Hypothalamus (tissue), 51 donors: Measurements from ENCODE around the gene STPG3.
"Not testable (repeated sequence)": the region's sequence is repeated elsewhere in the genome, so short reads cannot be mapped to it uniquely, and the experiment has no call there.

ENCODE experiments used
- DNase-seq, 51 donors: peaks; one replicate each; lab custom pipeline; 2025; lab: John Stamatoyannopoulos, UW

STPG3 gene

DNA sequence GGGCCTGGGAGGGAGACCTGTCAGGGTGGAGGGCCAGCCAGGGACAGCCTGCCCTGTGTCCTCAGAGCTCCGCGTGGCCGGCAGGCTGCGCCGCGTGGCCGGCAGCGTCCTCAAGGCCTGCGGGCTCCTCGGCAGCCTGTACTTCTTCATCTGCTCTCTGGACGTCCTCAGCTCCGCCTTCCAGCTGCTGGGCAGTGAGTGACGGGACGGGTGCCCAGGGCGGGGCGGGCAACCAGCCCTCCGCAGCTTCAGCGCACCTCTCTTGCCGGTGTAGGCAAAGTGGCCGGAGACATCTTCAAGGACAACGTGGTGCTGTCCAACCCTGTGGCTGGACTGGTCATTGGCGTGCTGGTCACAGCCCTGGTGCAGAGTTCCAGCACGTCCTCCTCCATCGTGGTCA is 18.6 kb upstream of the STPG3 start:
- DNase-seq: no peak

GRCh38 chr9:137233143-137233980 is 17.7 kb upstream of the STPG3 start:
- DNase-seq: no peak

DNA sequence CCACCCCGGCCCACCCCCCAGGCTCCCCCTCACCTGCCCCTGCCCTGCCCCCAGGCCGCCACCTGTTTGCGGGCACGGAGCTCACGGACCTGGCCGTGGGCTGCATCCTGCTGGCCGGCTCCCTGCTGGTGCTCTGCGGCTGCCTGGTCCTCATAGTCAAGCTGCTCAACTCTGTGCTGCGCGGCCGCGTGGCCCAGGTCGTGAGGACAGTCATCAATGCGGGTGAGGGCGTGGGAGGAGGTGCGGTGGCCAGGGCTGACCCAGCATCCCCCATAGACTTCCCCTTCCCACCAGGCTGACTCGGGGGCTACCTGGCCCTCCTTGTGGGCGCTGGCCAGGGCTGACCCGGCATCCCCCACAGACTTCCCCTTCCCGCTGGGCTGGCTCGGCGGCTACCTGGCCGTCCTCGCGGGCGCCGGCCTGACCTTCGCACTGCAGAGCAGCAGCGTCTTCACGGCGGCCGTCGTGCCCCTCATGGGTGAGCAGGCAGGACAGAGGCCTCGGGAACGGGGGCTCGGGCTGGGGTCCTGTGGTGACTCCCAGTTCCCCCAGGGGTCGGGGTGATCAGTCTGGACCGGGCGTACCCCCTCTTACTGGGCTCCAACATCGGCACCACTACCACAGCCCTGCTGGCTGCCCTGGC is 16.9 kb upstream of the STPG3 start:
- no peak for DNase-seq

GRCh38 chr9:137234758-137235423 is 16.2 kb upstream of the STPG3 start:
- no peak for DNase-seq

- no peak for DNase-seq
These were observed 15.5 kb upstream of the STPG3 start for GRCh38 chr9:137235424-137236237.

DNA sequence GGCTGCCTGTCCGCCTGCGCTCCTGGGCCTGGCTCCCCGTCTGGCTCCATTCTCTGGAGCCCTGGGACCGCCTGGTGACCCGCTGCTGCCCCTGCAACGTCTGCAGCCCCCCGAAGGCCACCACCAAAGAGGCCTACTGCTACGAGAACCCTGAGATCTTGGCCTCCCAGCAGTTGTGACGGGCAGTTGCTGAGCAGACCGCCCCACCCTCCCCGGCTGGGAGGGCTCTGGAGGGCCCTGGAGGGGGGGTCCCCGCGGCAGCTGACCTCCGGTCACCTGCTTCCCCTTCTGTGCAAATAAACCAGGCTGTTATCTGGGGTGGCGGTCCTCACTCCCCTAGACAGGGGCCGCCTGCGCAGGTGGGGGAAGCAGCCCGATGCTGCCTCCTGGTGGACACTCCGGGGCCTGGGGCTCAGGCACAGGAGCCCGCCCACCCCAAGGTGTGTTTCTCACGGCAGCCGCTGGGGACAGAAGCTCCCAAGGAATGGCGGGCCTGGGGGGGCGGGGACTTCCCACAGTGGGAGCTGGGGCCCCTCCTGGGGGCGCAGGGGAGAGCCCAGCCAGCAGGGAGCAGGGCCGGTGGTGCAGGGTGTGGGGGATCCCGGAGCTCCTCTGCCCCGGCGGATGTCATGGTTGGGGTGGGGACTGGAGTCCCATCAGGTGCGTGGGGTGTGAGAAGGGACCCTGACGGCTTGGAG is 14.7 kb upstream of the STPG3 start:
- DNase-seq: peak in 50 of 51 donors; percentile 10 to 89 (median 68)

GRCh38 chr9:137236936-137237421 is 14.1 kb upstream of the STPG3 start:
- DNase-seq: peak in 3 of 51 donors; percentile 18 to 30 (median 18)

GRCh38 chr9:137237759-137238726 is 13.0 kb upstream of the STPG3 start:
- peak in 40 of 51 donors; percentile 19 to 86 (median 57) for DNase-seq

DNA sequence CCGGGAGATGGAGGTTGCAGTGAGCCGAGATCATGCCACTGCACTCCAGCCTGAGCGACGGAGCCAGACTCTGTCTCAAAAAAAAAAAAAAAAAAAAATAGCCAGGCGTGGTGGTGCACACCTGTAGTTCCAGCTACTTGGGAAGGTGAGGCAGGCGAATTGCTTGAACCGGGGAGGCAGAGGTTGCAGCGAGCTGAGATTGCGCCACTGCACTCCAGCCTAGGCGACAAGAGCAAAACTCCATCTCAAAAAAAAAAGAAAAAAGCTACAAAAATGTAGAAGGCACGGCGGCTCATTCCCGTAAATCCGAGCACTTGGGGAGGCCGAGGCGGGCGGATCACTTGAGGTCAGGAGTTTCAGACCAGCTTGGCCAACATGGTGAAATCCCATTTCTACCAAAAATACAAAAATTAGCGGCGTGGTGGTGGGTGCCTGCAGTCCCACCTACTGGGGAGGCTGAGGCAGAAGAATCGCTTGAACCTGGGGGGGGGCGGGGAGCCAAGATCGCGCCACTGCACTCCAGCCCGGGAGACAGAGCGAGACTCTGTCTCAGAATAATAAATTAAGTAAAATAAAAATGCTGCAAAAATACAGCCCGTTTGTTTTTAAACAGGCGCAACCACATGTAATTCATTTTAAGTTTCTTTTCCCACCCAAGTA is 11.4 kb upstream of the STPG3 start:
- peak in 1 of 51 donors; percentile 33 for DNase-seq

DNA sequence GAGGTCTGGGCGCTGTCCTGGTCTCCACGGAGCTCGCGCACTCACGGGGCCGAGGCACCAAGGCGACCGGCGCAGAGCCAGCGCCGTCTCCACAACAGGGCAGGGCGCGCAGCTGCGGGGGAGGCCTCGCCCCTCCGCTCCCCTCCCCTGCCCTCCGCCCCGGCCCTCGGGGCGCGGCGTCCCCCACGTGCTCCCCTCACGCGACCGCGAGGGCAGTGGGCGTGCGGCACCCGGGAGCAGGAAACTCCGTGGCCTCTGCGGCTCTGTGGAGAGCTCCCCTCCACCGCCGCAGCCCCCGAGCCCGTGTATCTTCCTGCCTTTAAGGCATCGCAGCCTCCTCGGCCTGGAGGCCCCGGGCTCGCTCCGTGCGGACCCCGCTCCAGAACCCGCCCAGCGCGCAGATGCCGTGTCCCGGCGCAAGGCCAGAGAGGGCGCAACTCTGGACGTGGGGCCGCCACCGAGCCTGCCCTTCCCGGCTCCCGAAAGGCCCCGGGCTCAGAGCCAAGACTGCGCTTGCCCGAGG is 10.7 kb upstream of the STPG3 start:
- DNase-seq: peak in 47 of 51 donors; percentile 36 to 94 (median 77)

- peak; percentile 86 to 100 (median 99) for DNase-seq
These were observed 10.1 kb upstream of the STPG3 start, which contains the start of gene TUBB4B for GRCh38 chr9:137240841-137241489. Gene TUBB4B (plus strand): TSS chr9:137241287. CDS start chr9:137241361, 74 bp downstream.

- DNase-seq: peak in 13 of 51 donors; percentile 27 to 65 (median 48)
These were observed 9.4 kb upstream of the STPG3 start for GRCh38 chr9:137241490-137242268.

DNA sequence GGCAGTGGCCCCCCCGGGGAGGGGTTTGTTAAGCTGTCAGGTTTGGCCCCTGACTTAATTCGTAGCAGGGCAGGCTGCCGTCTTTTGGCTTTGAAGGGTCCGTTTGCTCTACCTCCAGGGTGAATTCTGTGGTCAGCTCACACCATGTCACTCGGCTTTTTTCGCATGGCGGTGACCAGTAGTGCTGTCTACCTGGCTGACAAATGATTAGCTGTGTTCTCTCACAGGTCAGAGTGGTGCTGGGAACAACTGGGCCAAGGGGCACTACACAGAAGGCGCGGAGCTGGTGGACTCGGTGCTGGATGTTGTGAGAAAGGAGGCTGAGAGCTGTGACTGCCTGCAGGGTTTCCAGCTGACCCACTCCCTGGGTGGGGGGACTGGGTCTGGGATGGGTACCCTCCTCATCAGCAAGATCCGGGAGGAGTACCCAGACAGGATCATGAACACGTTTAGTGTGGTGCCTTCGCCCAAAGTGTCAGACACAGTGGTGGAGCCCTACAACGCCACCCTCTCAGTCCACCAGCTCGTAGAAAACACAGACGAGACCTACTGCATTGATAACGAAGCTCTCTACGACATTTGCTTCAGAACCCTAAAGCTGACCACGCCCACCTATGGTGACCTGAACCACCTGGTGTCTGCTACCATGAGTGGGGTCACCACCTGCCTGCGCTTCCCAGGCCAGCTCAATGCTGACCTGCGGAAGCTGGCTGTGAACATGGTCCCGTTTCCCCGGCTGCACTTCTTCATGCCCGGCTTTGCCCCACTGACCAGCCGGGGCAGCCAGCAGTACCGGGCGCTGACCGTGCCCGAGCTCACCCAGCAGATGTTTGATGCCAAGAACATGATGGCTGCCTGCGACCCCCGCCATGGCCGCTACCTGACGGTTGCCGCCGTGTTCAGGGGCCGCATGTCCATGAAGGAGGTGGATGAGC is 8.6 kb upstream of the STPG3 start:
- DNase-seq: no peak

DNA sequence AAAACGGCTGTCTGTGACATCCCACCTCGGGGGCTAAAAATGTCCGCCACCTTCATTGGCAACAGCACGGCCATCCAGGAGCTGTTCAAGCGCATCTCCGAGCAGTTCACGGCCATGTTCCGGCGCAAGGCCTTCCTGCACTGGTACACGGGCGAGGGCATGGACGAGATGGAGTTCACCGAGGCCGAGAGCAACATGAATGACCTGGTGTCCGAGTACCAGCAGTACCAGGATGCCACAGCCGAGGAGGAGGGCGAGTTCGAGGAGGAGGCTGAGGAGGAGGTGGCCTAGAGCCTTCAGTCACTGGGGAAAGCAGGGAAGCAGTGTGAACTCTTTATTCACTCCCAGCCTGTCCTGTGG is 7.8 kb upstream of the STPG3 start:
- not testable (repeated sequence) for DNase-seq
